Endothelial cell of umbilical vein (primary cell): ENCODE data around the gene TNFRSF14. TPM values are rescaled to one million over a fixed set of nuclear protein-coding genes. Genes with fewer than 3 reads are reported as not detected.

ENCODE experiments used
- BruUV-seq: library from RNA; stranded (reverse); fragments of 400-500 nt; replicated peaks from 2 replicates; lab custom pipeline; 2021; lab: Mats Ljungman, UMichigan
- CTCF ChIA-PET: fragments of 300-600, 350-600 bp; sonication (Branson Sonifier 250); formaldehyde crosslinking; loops from one replicate; lab custom pipeline; 2021; ENCODE audit warnings: antibody characterized with exemption, inconsistent platforms; lab: Charles Lee
- POLR2A ChIA-PET: fragments of 300-600, 350-600 bp; sonication (Branson Sonifier 250); formaldehyde crosslinking; loops from one replicate; lab custom pipeline; 2021; ENCODE audit warnings: antibody characterized with exemption, inconsistent platforms; lab: Charles Lee
- DNase-seq: peaks from one replicate; pipeline ENCODE4 v3.0.0-alpha.2; 2011; ENCODE audit warnings: low read depth, low spot score
- FAIRE-seq: peaks from 2 replicates; lab custom pipeline; 2011; peaks lifted over from hg19 to GRCh38; lab: Jason Lieb, UNC
- H2AFZ ChIP-seq: 2 replicates; pipeline ENCODE4 v1.6.0; 2012; ENCODE audit warnings: low read depth, low read length, control low read depth, inconsistent platforms
- H3K27ac ChIP-seq: 2 replicates; pipeline ENCODE4 v1.5.1; 2011; ENCODE audit warnings: low read depth, mild to moderate bottlenecking, control low read depth, low read length, moderate library complexity; ENCODE audit not compliant: insufficient read depth
- H3K27me3 ChIP-seq, 2 experiments: 2 replicates each; pipeline versions ENCODE4 v1.6.0 to v1.6.1; 2011; ENCODE audit warnings: low read length in 2 of 2, mixed read lengths in 1 of 2; ENCODE audit not compliant: control insufficient read depth in 2 of 2, insufficient read depth in 2 of 2
- H3K36me3 ChIP-seq, 2 experiments: 2 replicates in 1 of 2; 3 replicates in 1 of 2; pipeline ENCODE4 v1.5.1; 2011; ENCODE audit warnings: low read length in 2 of 2, mild to moderate bottlenecking in 1 of 2, moderate library complexity in 1 of 2; ENCODE audit not compliant: control insufficient read depth in 2 of 2, insufficient read depth in 2 of 2; ENCODE audit errors: extremely low read depth in 1 of 2
- H3K4me1 ChIP-seq: 3 replicates; pipeline ENCODE4 v1.5.1; 2011; ENCODE audit warnings: mild to moderate bottlenecking, low read length; ENCODE audit not compliant: control insufficient read depth, insufficient read depth; ENCODE audit errors: extremely low read depth
- H3K4me2 ChIP-seq: 2 replicates; pipeline ENCODE4 v1.6.1; 2011; ENCODE audit warnings: low read length, control low read depth, mixed read lengths; ENCODE audit not compliant: insufficient read depth
- H3K4me3 ChIP-seq, 3 experiments: fragments of 200-600 bp in 1 of 3; sonication (generic), shearing (Covaris generic) in 1 of 3; replicated peaks in 1 of 3; 2 replicates each; pipeline ENCODE4 v1.5.1; 2011 to 2016; ENCODE audit warnings: control low read depth in 3 of 3, low read length in 3 of 3, mild to moderate bottlenecking in 2 of 3, inconsistent platforms in 1 of 3, low read depth in 1 of 3, moderate library complexity in 1 of 3; ENCODE audit not compliant: insufficient read depth in 1 of 3
- H3K79me2 ChIP-seq: 2 replicates; pipeline ENCODE4 v1.6.0; 2012; ENCODE audit warnings: low read length, inconsistent platforms; ENCODE audit not compliant: control insufficient read depth, insufficient read depth
- H3K9ac ChIP-seq: replicated peaks from 2 replicates; pipeline ENCODE3; 2011; ENCODE audit warnings: low read length, control low read depth; ENCODE audit not compliant: insufficient read depth; ENCODE audit errors: extremely low read depth
- H3K9me1 ChIP-seq: replicated peaks from 3 replicates; pipeline ENCODE4 v1.6.0; 2011; ENCODE audit warnings: mild to moderate bottlenecking, low read length; ENCODE audit not compliant: control insufficient read depth, insufficient read depth; ENCODE audit errors: extremely low read depth
- H3K9me3 ChIP-seq: replicated peaks from 2 replicates; pipeline ENCODE4 v1.5.1; 2012; ENCODE audit warnings: low read length, inconsistent platforms; ENCODE audit not compliant: control insufficient read depth, insufficient read depth
- H4K20me1 ChIP-seq: replicated peaks from 2 replicates; pipeline ENCODE3; 2011; ENCODE audit warnings: mild to moderate bottlenecking, low read length; ENCODE audit not compliant: control insufficient read depth, insufficient read depth; ENCODE audit errors: extremely low read depth
- EZH2 ChIP-seq: IDR thresholded peaks from 2 replicates; pipeline ENCODE4 v1.6.1; 2012; ENCODE audit warnings: borderline replicate concordance, low read depth, mild to moderate bottlenecking, moderate library complexity, low read length, inconsistent platforms; ENCODE audit not compliant: severe bottlenecking
- FOS ChIP-seq: IDR thresholded peaks from 2 replicates; pipeline ENCODE4 v1.6.1; 2011; ENCODE audit warnings: mild to moderate bottlenecking, low read length, moderate library complexity, borderline replicate concordance; ENCODE audit not compliant: insufficient read depth
- GATA2 ChIP-seq: IDR thresholded peaks from 2 replicates; pipeline ENCODE4 v1.7.0; 2011; ENCODE audit warnings: low read depth, mild to moderate bottlenecking, moderate library complexity, mixed read lengths, low read length; ENCODE audit not compliant: insufficient read length, insufficient read depth
- JUN ChIP-seq: IDR thresholded peaks from 2 replicates; pipeline ENCODE4 v1.6.1; 2011; ENCODE audit warnings: borderline replicate concordance, low read depth; ENCODE audit not compliant: insufficient read length, insufficient read depth
- MYC ChIP-seq: IDR thresholded peaks from one replicate; pipeline ENCODE4 v1.6.1; 2011; ENCODE audit warnings: mild to moderate bottlenecking, low read depth, low read length
- POLR2A ChIP-seq: IDR thresholded peaks from 2 replicates; pipeline ENCODE4 v1.6.1; 2012; ENCODE audit warnings: low read depth, mild to moderate bottlenecking, control low read depth, low read length
- POLR2AphosphoS5 ChIP-seq: IDR thresholded peaks from 2 replicates; pipeline ENCODE4 v1.6.1; 2012; ENCODE audit warnings: low read depth, mild to moderate bottlenecking, control low read depth, low read length, moderate library complexity; ENCODE audit not compliant: insufficient read depth
- dilution Hi-C: fragments of 300-500 bp; cut with MboI; formaldehyde crosslinking; loops from one replicate; pipeline ENCODE4 v1.15.0; 2019; ENCODE audit warnings: low sequenced_read_pairs; ENCODE audit not compliant: extremely low pct_ligation_motif_present
- intact Hi-C: fragments of 100-400 bp; cut with micrococcal nuclease; formaldehyde crosslinking; loops from one replicate; pipeline ENCODE4 v1.10.0; 2022
- polyA plus RNA-seq, 4 experiments: library from polyadenylated mRNA; depleted of rRNA in 3 of 4; stranded (reverse) in 3 of 4; unstranded in 1 of 4; fragments of >200 nt; gene quantifications; 2 replicates each; pipeline versions ENCODE4 v1.2.1 to v1.2.3, GENCODE V29; 2011 to 2012; ENCODE audit warnings: missing spikeins in 1 of 4
- total RNA-seq: library from RNA; stranded (reverse); gene quantifications from 2 replicates; pipeline ENCODE4 v1.2.3, GENCODE V29; 2021
- TF ChIP-seq, protein P1 (sequence below), 2 donors: IDR thresholded peaks; 1 replicate in 1 of 2; 2 replicates in 1 of 2; pipeline ENCODE4 v1.5.1; 2011; ENCODE audit warnings: low read length in 2 of 2, mild to moderate bottlenecking in 2 of 2, moderate library complexity in 2 of 2, control low read depth in 1 of 2, inconsistent platforms in 1 of 2, low read depth in 1 of 2; ENCODE audit not compliant: insufficient read depth in 1 of 2; ENCODE audit errors: extremely low read depth in 1 of 2
- TF ChIP-seq, protein P2 (sequence below): IDR thresholded peaks from 2 replicates; pipeline ENCODE4 v1.6.1; 2011; ENCODE audit not compliant: insufficient read depth, insufficient read length

Gene TNFRSF14
- total and polyA plus RNA-seq, 2 donors (not counting 3 experiments of a cell fraction or from before 2014, with no cell fraction given): 40.9 to 49.4 TPM

DNA sequence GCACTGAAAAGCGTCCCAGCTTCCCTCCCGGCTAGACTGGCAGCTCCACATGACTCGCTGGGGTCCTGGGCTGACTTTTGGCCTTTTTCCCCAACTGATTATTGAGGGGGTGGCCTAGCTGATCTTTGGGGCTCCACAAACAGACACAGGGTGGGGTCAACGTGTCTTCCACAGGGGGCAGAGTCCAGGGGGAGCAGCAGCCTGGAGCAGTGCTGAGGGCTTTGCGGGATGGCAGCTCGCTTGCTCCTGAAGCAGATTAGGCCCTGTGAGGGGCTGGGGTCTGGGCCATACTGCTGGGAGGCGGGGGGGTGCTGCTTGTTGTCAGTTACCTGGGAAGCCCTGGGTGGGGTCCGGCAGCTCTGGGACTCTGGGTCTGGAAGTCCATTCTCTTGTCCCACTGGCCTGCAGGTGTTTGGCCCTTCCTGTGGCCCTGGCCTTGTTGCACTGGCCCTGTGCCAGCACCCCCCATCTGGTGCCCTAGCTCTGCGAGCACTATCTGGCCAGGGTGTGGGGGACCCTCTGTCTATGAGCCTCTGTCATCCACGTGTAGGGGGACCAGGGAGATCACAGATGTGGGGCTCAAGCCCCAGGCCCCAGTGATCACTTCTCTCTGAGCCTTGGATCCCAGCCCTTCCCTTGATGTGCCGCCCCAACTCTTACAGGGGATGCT lies 13.8 kb upstream of the TNFRSF14 start:
- no peak for DNase-seq
- dilution Hi-C loops: no loop called here
- Histone ChIP-seq H3K27ac (no peak overlapping the region), H3K9me1 (no peaks in the 10 kb centered on the region), H3K4me1 (peaks cover 13% of the 10 kb centered on the region), H3K36me3 (no peaks in the 10 kb centered on the region), H3K27me3 (peaks cover 0 to 1% of the 10 kb centered on the region in 2 experiments), H3K9me3 (no peaks in the 10 kb centered on the region), H3K4me2 (no peak overlapping the region), H3K9ac (no peak overlapping the region), H2AFZ (no peak overlapping the region), H4K20me1 (no peaks in the 10 kb centered on the region), H3K79me2 (no peaks in the 10 kb centered on the region), H3K4me3 (no peak overlapping the region)
- FAIRE-seq: no peak
- CTCF ChIA-PET: interaction anchor here (1.4 kb wide), 1 partner anchor 9 kb away, joined by 5 read pairs; no protein-coding TSS in a partner anchor
- TF ChIP-seq, protein P1, sequence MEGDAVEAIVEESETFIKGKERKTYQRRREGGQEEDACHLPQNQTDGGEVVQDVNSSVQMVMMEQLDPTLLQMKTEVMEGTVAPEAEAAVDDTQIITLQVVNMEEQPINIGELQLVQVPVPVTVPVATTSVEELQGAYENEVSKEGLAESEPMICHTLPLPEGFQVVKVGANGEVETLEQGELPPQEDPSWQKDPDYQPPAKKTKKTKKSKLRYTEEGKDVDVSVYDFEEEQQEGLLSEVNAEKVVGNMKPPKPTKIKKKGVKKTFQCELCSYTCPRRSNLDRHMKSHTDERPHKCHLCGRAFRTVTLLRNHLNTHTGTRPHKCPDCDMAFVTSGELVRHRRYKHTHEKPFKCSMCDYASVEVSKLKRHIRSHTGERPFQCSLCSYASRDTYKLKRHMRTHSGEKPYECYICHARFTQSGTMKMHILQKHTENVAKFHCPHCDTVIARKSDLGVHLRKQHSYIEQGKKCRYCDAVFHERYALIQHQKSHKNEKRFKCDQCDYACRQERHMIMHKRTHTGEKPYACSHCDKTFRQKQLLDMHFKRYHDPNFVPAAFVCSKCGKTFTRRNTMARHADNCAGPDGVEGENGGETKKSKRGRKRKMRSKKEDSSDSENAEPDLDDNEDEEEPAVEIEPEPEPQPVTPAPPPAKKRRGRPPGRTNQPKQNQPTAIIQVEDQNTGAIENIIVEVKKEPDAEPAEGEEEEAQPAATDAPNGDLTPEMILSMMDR (IDR thresholded peaks at IDR 0.05; ENCODE audit: extremely low read depth in 1 of 2, insufficient read depth in 1 of 2, low read depth in 1 of 2, low read length in 2 of 2): no peak
- TF ChIP-seq, protein P2, sequence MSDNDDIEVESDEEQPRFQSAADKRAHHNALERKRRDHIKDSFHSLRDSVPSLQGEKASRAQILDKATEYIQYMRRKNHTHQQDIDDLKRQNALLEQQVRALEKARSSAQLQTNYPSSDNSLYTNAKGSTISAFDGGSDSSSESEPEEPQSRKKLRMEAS: no peak
- TF ChIP-seq JUN: no peak
- TF ChIP-seq FOS: no peak
- no peak for TF ChIP-seq MYC
- TF ChIP-seq GATA2: no peak
- no peak for TF ChIP-seq EZH2
- no peak for TF ChIP-seq POLR2AphosphoS5
- TF ChIP-seq POLR2A: no peak
- BruUV-seq: no TSS peak
- POLR2A ChIA-PET: no interaction called here
- intact Hi-C loops: no loop called here
